HepG2 (cell line): ENCODE data around the gene USP14. TPM values are rescaled to one million over a fixed set of nuclear protein-coding genes. Genes with fewer than 3 reads are reported as not detected.
A peak's percentile ranks its signal among the peaks of the same experiment; 100 is the strongest.

Experiments used
- BCL3 ChIP-seq: sonication (generic); formaldehyde crosslinking; IDR thresholded peaks from 2 replicates; pipeline ENCODE4 v1.5.1; 2020; ENCODE audit warnings: mild to moderate bottlenecking, missing genetic modification reagents, moderate library complexity
- CEBPZ ChIP-seq: IDR thresholded peaks from 2 replicates; pipeline ENCODE4 v1.6.1; 2012; ENCODE audit warnings: low read length, improper control_type of control experiment
- NFAT5 ChIP-seq: sonication (generic); formaldehyde crosslinking; IDR thresholded peaks from 2 replicates; pipeline ENCODE4 v1.4.0; 2020; ENCODE audit warnings: missing genetic modification reagents
- NFE2L1 ChIP-seq: sonication (generic); formaldehyde crosslinking; IDR thresholded peaks from 2 replicates; pipeline ENCODE4 v1.4.0; 2020; ENCODE audit warnings: missing genetic modification reagents, mild to moderate bottlenecking, borderline replicate concordance
- PBX2 ChIP-seq: IDR thresholded peaks from 2 replicates; pipeline ENCODE4 v1.6.1; 2016; ENCODE audit warnings: control low read depth
- ZNF446 ChIP-seq: sonication (generic); formaldehyde crosslinking; IDR thresholded peaks from 2 replicates; pipeline ENCODE4 v1.5.0; 2020; ENCODE audit warnings: mild to moderate bottlenecking, missing genetic modification reagents
- polyA plus RNA-seq, 8 experiments: library from polyadenylated mRNA; depleted of rRNA in 3 of 8; stranded (reverse) in 7 of 8; unstranded in 1 of 8; fragments of >200 nt; fragmentation: Illumina TruSeq in 4 of 8; extraction: Trizol in 4 of 8; gene quantifications; 2 replicates each; pipeline versions ENCODE4 v1.2.1 to v1.2.3, GENCODE V29; 2011 to 2016; ENCODE audit warnings: low read depth in 4 of 8, missing spikeins in 1 of 8, mixed read lengths in 1 of 8; ENCODE audit not compliant: insufficient read depth in 1 of 8
- total RNA-seq, 5 experiments: library from RNA; depleted of rRNA; stranded (reverse); fragments of >200 nt; fragmentation: Illumina TruSeq; extraction: Trizol; gene quantifications; 2 replicates each; pipeline ENCODE4 v1.2.3, GENCODE V29; 2016; ENCODE audit warnings: low read depth in 1 of 5

Gene USP14
- total and polyA plus RNA-seq, 2 of the 13 experiments (the other 11 are each of a cell fraction or from before 2014, with no cell fraction given): 14.7 to 16.6 TPM

- TF ChIP-seq NFE2L1 (CRISPR knock-in tag) (peak; percentile 9; the same call in 1 of the 2 replicates), CEBPZ (no peak), ZNF446 (CRISPR knock-in tag) (0 out of 2 replicates have a peak, but pooled peaks have one; percentile 14), PBX2 (CRISPR knock-in tag) (0 out of 2 replicates have a peak, but pooled peaks have one; percentile 22), BCL3 (0 out of 2 replicates have a peak, but pooled peaks have one; percentile 9), NFAT5 (CRISPR knock-in tag) (no peak)
- TF ChIP-seq, all 625 proteins: peak for 15
Measured at GRCh38 chr18:159037-159652, 788 bp downstream of the USP14 start (continued).
